HT1080 (cell line): Measurements from ENCODE around the gene MBD4. TPM values are rescaled to one million over a fixed set of nuclear protein-coding genes. Genes with fewer than 3 reads are reported as not detected.
"Not testable (repeated sequence)": the region's sequence is repeated elsewhere in the genome, so short reads cannot be mapped to it uniquely, and the experiment has no call there.

Experiments used
- DNase-seq: peaks from one replicate; pipeline ENCODE4 v3.0.0-alpha.2; 2015; ENCODE audit warnings: low read depth
- total RNA-seq: library from RNA; depleted of rRNA; stranded (reverse); fragments of >200 nt; shearing (Covaris generic); gene quantifications from 2 replicates; pipeline ENCODE4 v1.2.3, GENCODE V29; 2014

The MBD4 gene
- total RNA-seq, 1 experiment from 2014 or later, result 35.7 TPM

DNA sequence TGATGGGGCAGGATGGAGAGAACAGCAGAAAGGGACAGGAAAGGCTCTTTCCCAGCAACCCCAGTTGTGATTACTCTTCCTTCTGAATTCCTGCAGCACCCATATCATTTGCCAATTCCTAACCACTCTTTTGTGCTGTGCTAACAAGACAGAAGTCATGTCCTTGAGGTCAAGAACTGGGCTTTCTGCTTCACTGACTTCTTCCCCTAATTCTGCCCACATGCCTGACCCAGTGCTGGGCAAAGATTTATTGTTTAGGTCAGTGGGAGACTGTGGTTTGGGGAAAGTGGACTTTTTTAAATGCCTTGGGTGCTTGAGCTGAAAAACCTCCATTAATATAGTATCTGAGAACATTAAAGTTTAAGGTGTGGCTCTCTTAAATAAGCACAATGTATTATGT lies 7.1 kb downstream of the MBD4 start:
- DNase-seq, result no peak

GRCh38 chr3:129432036-129432435 lies 7.7 kb downstream of the MBD4 start:
- peak; percentile 35 for DNase-seq

GRCh38 chr3:129429602-129430001 lies 10.1 kb downstream of the MBD4 start:
- no peak for DNase-seq

- no peak for DNase-seq
Measured at GRCh38 chr3:129429080-129429451, 10.7 kb downstream of the MBD4 start.

DNA sequence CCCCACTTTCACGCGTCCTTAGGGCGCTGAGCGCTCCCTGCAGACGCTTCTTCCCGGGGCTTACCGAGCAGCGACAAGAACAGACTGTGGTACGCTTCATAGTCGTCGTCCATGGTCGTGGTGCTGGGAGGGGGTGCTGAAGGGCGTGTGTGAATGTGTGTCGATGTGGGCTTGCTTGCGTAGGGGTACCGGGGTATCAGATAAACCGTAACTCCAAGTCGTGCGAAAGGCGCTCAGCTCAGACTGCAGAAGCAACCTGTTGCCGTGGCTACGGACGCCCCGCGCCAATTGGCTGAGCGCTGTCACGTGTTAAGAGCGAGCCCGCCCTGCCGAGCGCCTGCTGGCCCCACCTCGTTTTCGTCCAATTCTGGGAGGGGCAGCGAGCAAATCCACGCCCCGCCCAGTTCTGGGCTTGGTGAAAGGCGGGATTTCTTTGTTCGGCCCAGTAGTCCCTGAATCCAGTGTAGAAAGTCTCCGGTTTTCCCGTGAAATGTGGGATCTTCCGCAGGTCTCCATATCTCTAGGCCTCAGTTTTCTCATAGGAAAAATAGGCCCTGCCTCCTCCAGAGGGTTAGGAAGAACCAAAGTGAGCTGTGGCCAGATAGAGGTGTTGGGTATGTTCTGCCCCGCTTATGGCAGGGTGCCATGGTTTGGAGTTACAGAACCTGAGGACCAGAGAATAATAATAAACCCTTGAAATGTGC lies 11.2 kb downstream of the MBD4 start, which contains the start of gene EFCAB12:
Gene EFCAB12, minus strand, starts transcription at position 261 of the 704 bp plus-strand sequence. Its CDS starts 148 bp downstream, at position 113.
- DNase-seq, result peak; percentile 72

DNA sequence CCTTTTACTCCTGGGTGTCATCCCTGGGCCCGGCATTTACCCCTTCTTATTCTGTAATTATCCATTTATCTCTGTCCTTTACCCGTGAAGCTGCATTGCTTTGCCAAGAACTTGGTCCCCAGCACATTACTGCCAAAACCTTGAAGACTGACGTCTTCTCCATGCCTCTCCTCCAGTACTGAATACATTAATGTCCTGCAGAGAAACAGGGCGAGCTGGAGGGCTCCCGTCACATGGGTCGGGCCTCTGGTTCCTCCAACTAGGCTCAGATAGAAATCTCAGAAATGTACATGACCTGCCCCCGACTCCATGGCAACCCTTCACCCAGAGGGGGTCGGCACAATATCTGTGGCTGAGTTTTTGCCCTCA lies 11.8 kb downstream of the MBD4 start:
- no peak for DNase-seq

DNA sequence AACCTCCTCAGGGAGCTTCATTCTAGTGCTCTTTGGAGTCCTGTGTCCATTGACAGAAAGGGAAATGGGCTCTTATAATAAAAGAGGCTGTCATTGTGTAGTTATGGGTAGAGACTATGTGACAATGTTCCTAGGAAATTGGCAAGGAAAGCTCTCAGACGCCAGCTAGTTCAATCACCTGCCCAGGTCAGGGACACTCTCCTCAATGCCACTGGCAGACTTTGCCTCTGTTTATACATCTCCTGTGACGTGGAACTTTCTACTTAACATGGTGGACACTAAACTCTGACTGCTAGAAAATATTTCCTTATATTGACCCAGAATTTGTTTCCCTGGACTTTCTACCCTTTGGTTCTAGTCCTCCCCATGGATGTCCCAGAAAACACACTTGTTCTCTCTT lies 14.1 kb downstream of the MBD4 start:
- DNase-seq, result no peak

- no peak for DNase-seq
Measured at GRCh38 chr3:129425213-129425612, 14.5 kb downstream of the MBD4 start.

- DNase-seq, result peak; percentile 52
Measured at GRCh38 chr3:129424185-129424841, 15.4 kb downstream of the MBD4 start.

DNA sequence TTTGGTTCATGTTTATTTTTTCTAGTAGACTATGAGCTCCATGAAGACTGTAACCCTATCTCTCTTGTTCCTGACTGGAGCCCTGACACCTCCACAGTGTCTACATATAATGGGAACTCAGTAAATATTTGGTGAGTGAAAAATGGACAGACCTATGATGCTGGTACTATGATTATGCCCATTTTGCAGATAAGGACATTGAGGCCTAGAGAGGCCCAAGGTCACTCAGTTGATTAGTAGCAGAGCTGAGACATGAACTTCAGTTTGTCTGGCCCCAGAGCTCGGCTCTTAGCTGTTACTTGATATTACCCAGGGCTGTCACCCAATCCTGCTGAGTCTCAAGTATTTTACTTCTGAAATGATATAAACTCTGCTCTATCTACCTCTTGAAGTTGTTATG lies 16.9 kb downstream of the MBD4 start:
- no peak for DNase-seq

DNA sequence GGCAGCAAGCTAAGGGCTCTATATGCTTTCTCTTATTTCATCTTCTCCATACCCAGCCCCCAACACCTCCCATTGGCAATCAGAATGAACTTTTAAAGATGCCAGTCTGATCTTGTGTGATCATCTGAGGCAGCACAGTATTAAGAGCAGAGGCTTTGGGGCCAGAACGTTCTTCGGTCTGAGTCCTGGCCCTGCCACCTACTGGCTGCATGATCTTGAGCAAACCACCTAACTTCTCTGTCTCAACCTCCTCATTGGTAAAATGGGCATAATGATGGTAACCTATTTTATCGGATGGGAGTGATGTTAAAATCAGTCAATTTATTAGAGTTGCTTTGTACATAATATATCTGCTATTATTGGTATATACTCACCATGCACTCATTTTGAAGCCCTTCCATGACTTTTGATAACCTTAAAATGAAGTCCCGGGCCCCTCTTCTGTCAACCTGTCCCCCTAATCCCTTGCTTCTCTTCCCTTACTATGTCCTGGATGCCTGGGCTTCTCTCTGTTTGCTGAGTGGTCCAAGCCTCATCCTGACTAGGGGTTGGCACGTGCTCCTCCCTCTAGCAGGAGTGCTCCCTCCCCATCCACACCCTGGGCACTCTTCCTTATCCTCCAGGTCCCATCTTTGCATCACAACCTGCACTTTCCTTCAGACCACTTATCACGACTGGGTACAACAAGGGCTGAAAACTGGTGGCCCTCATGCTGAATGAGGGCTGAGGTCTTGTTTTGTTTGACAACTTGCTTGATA lies 17.6 kb downstream of the MBD4 start:
- DNase-seq, result no peak

DNA sequence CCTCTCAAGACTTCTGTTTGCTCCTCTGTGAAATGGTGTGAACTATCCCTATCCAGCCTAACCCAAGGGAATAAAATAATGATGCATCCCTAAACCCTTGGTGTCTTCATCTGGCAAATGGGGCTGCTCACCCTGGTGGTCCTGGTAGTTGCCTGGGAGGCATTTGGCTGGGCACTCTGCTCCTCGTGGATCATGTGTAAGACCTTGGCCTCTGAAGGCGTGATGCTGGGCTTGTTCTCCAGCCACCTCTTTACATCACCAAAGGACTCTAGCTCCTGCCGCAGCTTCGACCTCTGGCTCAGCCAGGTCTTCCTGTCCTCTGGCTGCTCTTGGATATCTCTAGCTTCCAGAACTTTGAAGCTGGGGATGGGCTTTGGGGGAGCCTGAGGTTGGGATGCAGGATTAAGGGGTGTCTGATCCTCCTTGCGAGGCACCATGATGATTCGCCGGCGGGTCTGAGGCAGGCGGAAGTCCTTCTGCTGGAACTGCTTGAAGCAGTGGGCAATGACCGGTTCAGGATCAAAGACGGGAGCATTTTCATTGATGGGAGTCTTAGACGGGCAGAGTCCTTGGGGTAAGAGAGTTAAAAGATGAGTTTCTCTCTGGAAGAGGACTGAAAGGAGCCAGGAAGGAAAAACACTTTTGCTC lies 18.4 kb downstream of the MBD4 start:
- no peak for DNase-seq

- no peak for DNase-seq
Measured at GRCh38 chr3:129419476-129419875, 20.3 kb downstream of the MBD4 start.

DNA sequence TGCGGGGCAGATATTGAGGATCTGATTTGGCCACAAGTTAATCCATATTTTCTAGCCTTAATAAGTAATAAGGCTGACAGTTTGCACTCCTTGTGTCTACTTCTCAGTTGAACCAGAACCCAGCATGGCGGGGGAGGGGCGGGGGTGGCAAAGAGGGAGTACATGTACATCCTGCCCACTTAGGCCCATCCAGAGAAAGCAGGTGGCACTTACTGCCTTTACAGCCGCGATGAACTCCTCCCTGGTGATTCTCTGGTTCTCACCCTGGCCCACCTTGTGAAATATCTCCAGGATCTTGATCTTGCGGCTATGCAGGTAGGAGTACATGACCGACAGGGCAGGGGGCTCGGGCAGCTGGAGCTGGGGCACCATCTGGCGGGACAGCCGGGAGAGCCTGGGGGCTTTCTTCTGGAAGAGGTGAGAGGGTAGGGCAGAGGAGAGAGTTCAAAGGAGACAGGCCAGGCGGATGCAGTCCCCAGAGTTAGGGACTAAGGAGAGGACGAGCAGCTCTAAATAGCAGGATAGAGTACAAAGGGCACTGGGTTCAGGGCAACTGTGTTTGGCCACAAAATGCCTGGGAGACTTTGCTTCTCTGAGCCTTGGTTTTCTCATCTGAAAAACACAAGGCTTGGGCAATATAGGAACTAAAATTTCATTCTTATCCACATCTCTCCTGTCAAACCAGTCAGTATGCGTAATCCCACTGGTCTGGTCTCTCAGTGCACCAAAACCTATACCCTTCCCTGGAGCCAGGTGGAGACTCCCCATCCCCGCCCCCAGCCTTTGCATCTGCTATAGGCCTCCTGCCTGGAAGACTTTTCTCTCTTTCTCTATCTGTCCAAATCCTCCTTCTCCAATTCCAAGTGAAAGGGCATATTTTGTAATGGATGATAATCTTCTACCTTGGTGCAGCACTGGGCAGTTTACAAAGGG lies 21.4 kb downstream of the MBD4 start:
- no peak for DNase-seq

GRCh38 chr3:129417326-129417725 lies 22.4 kb downstream of the MBD4 start:
- no peak for DNase-seq

DNA sequence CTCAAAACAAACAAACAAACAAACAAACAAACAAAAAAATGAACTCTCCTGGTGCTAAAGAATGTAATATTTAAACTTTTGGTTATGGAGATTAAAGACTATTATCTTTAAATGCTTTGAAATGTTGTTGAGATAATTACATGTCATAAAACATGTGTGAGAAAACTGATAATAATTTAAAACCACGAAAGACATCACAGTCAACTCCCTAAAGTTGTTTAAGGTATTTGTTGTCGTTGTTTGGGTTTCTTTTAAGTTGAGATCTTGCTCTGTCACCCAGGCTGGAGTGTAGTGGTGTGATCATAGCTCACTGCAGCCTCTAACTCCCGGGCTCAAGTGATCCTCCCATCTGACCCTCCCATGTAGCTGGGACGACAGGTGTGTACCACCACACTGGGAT lies 23.3 kb downstream of the MBD4 start:
- DNase-seq, result no peak

DNA sequence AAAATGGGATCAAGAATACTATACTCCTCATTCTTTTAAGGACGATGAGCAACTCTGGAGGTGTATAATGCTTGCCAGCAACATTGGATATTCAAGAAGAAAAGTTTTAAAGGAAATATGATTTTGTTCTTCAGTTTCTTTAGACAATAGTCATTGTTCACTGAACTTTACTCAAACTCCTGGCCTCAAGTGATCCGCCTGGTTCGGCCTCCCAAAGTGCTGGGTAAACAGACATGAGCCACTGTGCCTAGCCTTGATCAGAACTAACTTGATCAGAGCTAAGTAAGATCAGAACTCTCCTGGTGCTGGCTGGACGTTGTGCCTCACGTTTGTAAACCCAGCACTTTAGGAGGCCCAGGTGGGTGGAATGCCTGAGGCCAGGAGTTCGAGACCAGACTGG lies 23.9 kb downstream of the MBD4 start:
- no peak for DNase-seq

DNA sequence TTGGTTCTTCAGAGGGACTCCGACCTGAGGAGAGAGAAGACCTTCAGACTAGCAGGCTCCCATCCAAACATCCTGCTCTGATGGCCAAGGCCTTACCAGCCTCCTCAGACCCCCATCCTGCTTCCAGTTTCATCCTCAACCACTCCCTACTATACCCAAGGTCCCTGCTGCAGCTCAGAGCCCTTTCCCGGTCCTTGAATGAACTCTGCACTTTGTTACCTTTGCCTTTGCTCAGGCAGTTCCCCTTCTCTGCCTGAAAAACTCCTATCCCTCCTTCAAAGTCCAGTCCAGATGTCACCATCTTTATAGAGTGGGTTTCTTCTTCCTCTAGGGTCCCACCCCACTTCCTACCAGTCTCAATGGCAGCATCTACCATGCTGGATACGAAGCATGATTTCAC lies 24.4 kb downstream of the MBD4 start:
- DNase-seq, result no peak

- DNase-seq, result peak; percentile 90
Measured at GRCh38 chr3:129413687-129414506, 25.9 kb downstream of the MBD4 start.

DNA sequence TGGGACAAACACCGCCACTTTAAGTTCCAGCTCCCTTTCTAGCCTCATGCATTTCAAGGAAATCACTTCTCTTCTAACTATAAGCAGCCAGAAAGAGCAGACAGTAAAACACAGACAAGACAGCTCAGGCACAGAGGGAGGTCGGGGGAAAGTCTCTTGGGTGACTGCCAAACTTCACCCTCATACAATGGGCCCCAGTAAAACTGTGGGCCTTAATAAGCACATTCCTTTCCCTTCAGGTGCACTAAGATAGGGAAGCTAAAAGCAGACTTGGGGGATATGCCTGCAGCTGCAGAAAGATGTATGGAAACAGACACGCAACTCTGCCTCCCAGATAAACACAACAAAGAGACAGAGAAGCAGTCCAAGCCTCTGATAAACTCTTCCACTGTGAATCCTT lies 26.5 kb downstream of the MBD4 start:
- DNase-seq, result not testable (repeated sequence)
